Activated CD8-positive, alpha-beta memory T cell treated with anti-CD3 and anti-CD28 coated beads, Interleukin-2, amount 50 U/mL, for 24 hours (primary cell): ENCODE results near the gene CDH8.

Source experiments
- DNase-seq: peaks from one replicate; pipeline ENCODE4 v3.0.0-alpha.2; 2020; ENCODE audit errors: extremely low read depth

CDH8 gene

GRCh38 chr16:62029947-62030346 is 6.3 kb downstream of the CDH8 start:
- DNase-seq: no peak

- DNase-seq: no peak
These were observed 13.6 kb downstream of the CDH8 start for GRCh38 chr16:62022688-62023087.

- no peak for DNase-seq
These were observed 15.1 kb downstream of the CDH8 start for GRCh38 chr16:62021161-62021581.

GRCh38 chr16:62020681-62021080 is 15.6 kb downstream of the CDH8 start:
- DNase-seq: no peak

- DNase-seq: no peak
These were observed 16.4 kb downstream of the CDH8 start for GRCh38 chr16:62019851-62020250.

GRCh38 chr16:62018301-62019060 is 17.8 kb downstream of the CDH8 start:
- DNase-seq: no peak

GRCh38 chr16:62014319-62014923 is 21.8 kb downstream of the CDH8 start:
- DNase-seq: no peak

- DNase-seq: no peak
These were observed 26.1 kb downstream of the CDH8 start for GRCh38 chr16:62010186-62010585.

- no peak for DNase-seq
These were observed 37.8 kb downstream of the CDH8 start for GRCh38 chr16:61998460-61998859.

GRCh38 chr16:61993108-61993507 is 43.1 kb downstream of the CDH8 start:
- no peak for DNase-seq

GRCh38 chr16:61987474-61988012 is 48.7 kb downstream of the CDH8 start:
- no peak for DNase-seq

GRCh38 chr16:61969077-61969382 is 67.2 kb downstream of the CDH8 start:
- no peak for DNase-seq

GRCh38 chr16:61968242-61969076 is 67.8 kb downstream of the CDH8 start:
- DNase-seq: no peak

- no peak for DNase-seq
These were observed 79.0 kb downstream of the CDH8 start for GRCh38 chr16:61957075-61957855.

- no peak for DNase-seq
These were observed 83.4 kb downstream of the CDH8 start for GRCh38 chr16:61952841-61953240.

- no peak for DNase-seq
These were observed 87.8 kb downstream of the CDH8 start for GRCh38 chr16:61948414-61948813.

GRCh38 chr16:61946019-61946418 is 90.2 kb downstream of the CDH8 start:
- DNase-seq: no peak

- no peak for DNase-seq
These were observed 90.7 kb downstream of the CDH8 start for GRCh38 chr16:61945511-61945910.

GRCh38 chr16:61944004-61944403 is 92.2 kb downstream of the CDH8 start:
- no peak for DNase-seq

GRCh38 chr16:61940611-61941010 is 95.6 kb downstream of the CDH8 start:
- no peak for DNase-seq

GRCh38 chr16:61937646-61938045 is 98.6 kb downstream of the CDH8 start:
- DNase-seq: no peak

- no peak for DNase-seq
These were observed 99.7 kb downstream of the CDH8 start for GRCh38 chr16:61936522-61936921.
